ENCODE measurements around the gene SLC6A6. TPM values are rescaled to one million over a fixed set of nuclear protein-coding genes. Genes with fewer than 3 reads are reported as not detected.

The SLC6A6 gene
- total RNA-seq, 6 experiments from 2014 or later, result 1.5 to 8.2 (median 4.1) TPM

DNA sequence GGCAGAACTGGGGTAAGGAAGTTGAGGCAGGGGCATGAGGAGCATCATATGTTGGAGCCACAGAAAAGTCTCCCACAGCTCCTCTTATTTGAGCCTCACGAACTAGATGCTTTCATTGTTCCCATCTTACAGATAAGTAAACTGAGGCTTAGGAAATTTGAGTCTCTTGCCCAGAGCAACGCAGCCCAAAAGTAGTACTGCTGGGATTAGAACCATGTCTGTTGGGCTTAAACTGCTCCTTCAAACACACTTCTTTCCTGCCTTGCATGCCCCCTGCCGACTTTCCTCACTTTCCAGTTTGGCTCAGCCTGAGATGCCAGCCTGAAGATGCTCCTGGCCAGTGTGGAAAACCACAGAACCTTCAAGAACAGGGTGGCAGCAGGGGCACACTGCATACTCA is 43.1 kb upstream of the SLC6A6 start:
- H3K27me3 ChIP-seq, result peaks cover 0 to 4% of the 10 kb centered on the region in 2 donors
- no peak overlapping the region for H3K27ac ChIP-seq
- ATAC-seq (no peak), DNase-seq (no peak)
- 63% methylated on average over 2 of the region's 3 CpGs for WGBS (ENCODE audit: insufficient coverage, low coverage, low lambda C conversion rate, missing lambda C conversion rate)
- H3K4me1 ChIP-seq, result no peaks in the 10 kb centered on the region
- no peaks in the 10 kb centered on the region for H3K36me3 ChIP-seq
- intact Hi-C loops (cut with DNase I), result no loop called here
- TF ChIP-seq, protein P1, sequence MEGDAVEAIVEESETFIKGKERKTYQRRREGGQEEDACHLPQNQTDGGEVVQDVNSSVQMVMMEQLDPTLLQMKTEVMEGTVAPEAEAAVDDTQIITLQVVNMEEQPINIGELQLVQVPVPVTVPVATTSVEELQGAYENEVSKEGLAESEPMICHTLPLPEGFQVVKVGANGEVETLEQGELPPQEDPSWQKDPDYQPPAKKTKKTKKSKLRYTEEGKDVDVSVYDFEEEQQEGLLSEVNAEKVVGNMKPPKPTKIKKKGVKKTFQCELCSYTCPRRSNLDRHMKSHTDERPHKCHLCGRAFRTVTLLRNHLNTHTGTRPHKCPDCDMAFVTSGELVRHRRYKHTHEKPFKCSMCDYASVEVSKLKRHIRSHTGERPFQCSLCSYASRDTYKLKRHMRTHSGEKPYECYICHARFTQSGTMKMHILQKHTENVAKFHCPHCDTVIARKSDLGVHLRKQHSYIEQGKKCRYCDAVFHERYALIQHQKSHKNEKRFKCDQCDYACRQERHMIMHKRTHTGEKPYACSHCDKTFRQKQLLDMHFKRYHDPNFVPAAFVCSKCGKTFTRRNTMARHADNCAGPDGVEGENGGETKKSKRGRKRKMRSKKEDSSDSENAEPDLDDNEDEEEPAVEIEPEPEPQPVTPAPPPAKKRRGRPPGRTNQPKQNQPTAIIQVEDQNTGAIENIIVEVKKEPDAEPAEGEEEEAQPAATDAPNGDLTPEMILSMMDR (IDR thresholded peaks at IDR 0.05), result no peak
- no peak for TF ChIP-seq POLR2A (IDR thresholded peaks at IDR 0.05)
- no peaks in the 10 kb centered on the region for H3K9me3 ChIP-seq
- H3K4me3 ChIP-seq, result no peak overlapping the region

DNA sequence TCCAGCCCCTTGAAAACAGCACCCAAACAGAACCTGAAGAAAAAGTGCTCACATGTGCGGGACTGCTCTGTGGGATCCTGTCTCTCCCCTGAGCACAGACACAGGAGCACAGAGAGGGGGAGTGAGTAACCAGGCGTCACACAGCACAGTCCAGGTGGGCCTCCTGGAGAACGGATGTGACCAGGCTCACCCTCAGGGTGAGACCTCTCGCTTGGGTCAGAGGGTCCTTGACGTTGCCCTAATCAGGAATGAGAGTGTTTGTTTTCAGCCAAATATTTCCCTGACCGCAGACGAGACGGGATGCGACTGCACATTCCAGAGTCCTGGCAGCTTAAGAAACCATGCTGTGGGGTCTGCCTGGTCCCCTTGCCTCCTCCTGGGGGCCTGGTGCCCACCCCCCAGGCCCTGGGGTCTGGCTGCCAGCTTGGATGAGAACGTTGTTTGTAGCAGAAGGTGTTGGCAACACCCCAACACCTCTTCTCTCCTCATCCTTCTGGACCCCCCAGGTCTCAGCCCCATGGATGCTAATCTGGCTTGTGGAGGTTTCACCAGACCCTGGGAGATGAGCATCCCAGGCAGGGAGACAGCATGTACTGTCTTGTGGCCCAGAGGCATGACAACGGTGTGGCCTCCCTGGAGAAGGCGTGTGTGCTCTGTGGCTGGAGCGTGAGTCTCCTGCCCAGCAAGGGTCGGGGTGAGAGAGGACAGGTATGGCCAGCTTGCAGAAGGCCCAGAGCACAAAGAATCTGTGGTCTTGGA is 42.1 kb upstream of the SLC6A6 start:
- Histone ChIP-seq H3K4me3 (no peak overlapping the region), H3K36me3 (no peaks in the 10 kb centered on the region), H3K9me3 (no peaks in the 10 kb centered on the region), H3K27me3 (peaks cover 0 to 4% of the 10 kb centered on the region in 2 donors), H3K27ac (no peak overlapping the region), H3K4me1 (no peaks in the 10 kb centered on the region)
- DNase-seq, result no peak
- ATAC-seq, result no peak
- no peak for TF ChIP-seq POLR2A (IDR thresholded peaks at IDR 0.05)
- TF ChIP-seq, protein P1 (IDR thresholded peaks at IDR 0.05), result no peak
- intact Hi-C loops (cut with DNase I), result no loop called here
- 53% methylated on average over 3 of the region's 14 CpGs for WGBS (ENCODE audit: insufficient coverage, low coverage, low lambda C conversion rate, missing lambda C conversion rate)

GRCh38 chr3:14361068-14361677 is 41.2 kb upstream of the SLC6A6 start:
- Histone ChIP-seq H3K4me1 (no peaks in the 10 kb centered on the region), H3K27me3 (peaks cover 0 to 4% of the 10 kb centered on the region in 2 donors), H3K36me3 (no peaks in the 10 kb centered on the region), H3K4me3 (no peak overlapping the region), H3K27ac (no peak overlapping the region), H3K9me3 (no peaks in the 10 kb centered on the region)
- DNase-seq (no peak), ATAC-seq (no peak)
- TF ChIP-seq POLR2A (IDR thresholded peaks at IDR 0.05), result no peak
- TF ChIP-seq, protein P1 (IDR thresholded peaks at IDR 0.05), result no peak
- intact Hi-C loops (cut with DNase I), result no loop called here
- WGBS (ENCODE audit: insufficient coverage, low coverage, low lambda C conversion rate, missing lambda C conversion rate), result 50% methylated on average over 3 of the region's 8 CpGs

GRCh38 chr3:14362890-14363289 is 39.5 kb upstream of the SLC6A6 start:
- ATAC-seq (no peak), DNase-seq (no peak)
- WGBS (ENCODE audit: insufficient coverage, low coverage, low lambda C conversion rate, missing lambda C conversion rate), result no CpG with 5 or more reads among the region's 3 CpGs
- intact Hi-C loops (cut with DNase I), result no loop called here
- TF ChIP-seq POLR2A (IDR thresholded peaks at IDR 0.05), result no peak
- Histone ChIP-seq H3K9me3 (no peaks in the 10 kb centered on the region), H3K27ac (no peak overlapping the region), H3K4me1 (no peaks in the 10 kb centered on the region), H3K36me3 (no peaks in the 10 kb centered on the region), H3K27me3 (peaks cover 0 to 4% of the 10 kb centered on the region in 2 donors), H3K4me3 (no peak overlapping the region)

DNA sequence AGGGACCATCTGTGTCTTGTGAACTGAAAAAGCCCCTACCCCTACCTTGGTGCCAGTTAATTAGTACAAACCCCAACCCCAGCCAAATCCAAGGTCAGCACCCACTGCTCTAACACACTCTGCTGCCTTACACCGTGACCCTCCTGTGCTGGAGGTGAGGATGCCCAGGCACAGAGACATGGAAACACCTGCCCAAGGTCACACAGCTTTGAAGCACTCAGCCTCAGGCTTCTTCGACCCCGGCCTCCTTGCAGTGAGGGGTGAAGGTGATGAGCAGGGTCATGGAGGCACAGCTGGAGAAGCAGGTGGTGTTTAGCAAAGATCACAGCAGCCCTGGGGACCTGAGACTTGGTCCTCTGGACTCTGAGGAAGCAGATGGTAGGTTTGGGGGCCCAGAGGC is 39.0 kb upstream of the SLC6A6 start:
- H3K4me1 ChIP-seq, result no peaks in the 10 kb centered on the region
- no peaks in the 10 kb centered on the region for H3K36me3 ChIP-seq
- no peak for TF ChIP-seq POLR2A (IDR thresholded peaks at IDR 0.05)
- TF ChIP-seq, protein P1 (IDR thresholded peaks at IDR 0.05), result no peak
- H3K27me3 ChIP-seq, result peaks cover 0 to 4% of the 10 kb centered on the region in 2 donors
- DNase-seq (no peak), ATAC-seq (no peak)
- H3K9me3 ChIP-seq, result no peaks in the 10 kb centered on the region
- H3K27ac ChIP-seq, result no peak overlapping the region
- H3K4me3 ChIP-seq, result no peak overlapping the region
- WGBS (ENCODE audit: insufficient coverage, low coverage, low lambda C conversion rate, missing lambda C conversion rate), result 90% methylated on average over 2 of the region's 3 CpGs
- intact Hi-C loops (cut with DNase I), result no loop called here
